ENCODE measurements around the gene DHCR24.

The DHCR24 gene

DNA sequence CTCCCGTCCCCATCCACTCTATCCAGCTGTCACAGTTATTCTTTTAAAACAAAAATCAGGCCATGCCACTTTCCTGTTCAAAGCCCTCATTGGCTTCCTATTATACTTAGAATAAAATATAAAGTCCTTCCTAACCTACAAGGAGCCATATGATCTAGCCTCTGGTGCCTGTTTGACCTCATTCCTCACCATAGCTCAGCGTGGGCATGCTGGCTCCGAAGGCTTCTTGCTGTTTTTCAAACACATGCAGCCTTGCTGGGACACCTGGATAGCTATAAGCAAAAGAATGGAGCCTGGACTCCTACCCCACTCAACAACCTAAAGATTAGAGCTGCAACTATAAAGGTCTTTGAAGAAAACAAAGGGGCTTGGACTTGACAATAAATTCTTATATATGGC is 23.7 kb downstream of the DHCR24 start:
- DNase-seq, result no peak

DNA sequence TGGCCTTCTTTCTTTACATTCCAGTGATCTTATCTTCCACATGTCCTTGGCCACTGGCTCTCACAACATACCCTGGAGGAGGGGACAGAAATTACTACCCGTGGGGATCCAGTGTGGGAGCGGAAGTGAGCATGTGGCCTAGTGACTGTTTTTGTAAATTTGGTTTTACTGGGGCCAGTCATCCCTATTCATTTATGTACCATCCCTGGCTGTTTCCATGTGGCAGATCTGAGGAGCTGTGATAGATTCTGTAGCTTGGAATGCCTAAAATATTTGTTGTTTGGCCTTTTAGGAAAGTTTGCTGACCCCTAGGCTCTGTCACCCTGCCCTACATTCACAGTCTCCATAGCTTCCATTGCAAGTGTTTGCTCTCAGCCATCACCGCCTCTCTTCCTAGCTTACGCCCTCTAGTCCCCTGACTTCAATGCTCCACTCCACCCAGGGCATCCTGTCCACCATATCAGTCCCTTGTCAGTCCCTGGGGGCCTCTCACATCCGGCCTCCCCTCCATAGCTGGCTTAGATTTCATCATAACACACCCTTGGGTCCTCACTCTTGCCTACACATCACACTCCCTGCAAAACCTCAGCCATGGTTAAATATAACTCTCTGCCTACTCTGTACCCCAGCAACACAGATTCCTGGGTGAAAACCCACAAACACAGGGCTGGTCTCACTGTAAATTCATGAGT is 25.8 kb downstream of the DHCR24 start:
- DNase-seq, result no peak

DNA sequence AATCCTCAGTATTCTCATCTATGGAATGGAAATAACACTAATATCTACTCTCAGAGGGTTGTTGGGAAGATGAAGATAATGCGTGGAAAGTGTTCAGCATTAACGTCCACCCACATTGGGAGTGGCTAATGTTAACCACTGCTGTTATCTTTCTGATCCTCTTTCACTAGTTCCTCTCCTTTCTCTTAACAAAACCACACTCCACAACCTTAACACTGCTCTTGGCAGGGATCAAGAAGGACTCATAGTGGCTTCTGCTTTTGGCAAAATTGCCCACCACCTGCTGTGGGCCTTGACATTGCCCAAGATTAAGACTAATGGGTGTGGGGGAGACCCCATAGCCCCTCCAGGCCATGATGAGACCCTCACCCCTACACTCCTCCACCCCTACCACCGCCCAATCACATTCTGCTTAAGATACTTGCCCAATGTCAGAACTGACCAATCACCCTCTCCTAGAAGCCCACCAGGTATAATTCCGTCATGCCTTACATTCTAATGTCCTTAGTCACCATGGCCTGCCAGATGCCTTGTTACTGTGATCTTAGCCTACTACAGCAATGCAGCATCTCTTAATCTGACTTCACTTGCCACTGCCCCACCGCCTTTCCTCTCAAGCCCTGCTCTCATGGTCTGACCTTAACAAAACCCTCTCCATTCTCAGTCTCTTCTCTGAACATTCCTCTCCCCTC is 27.1 kb downstream of the DHCR24 start:
- no peak for DNase-seq

DNA sequence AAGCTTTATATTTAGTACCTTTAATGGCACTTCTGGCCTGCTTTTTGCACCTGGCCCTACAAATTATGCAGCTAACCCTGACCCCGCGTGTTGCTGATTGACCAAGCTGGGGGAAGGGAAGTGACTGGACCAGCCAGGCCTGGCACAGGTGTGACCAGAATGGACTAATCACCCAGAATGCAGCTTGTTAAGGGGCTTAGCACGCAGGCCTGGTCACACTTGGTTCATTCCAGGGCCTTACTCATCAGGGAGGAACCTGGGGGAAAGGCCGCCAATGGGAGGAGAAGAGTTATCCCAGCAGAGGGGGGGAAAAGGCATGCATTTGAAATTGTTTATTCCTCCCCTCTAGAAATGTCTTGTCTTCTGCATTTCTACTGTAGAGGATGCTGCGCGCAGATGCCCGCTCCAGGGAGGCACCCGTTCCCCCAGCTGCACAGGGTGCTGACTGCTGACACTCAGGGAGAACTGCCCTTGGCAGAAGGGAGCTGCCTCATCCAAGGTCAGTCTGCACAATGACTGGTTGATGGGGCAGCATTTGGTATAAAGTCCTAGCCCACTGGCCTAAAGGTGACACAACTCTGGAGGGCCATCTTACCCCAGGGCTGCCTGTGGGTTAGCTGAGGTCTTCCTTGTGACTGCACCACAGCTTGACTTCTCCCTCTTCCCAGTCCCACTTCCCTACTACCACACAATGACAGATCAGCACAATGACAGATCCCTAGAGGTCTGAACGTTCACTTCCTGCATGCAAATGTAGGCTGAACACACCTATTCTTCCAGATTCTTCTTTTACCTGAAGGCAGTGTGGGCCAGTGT is 29.0 kb downstream of the DHCR24 start:
- no peak for DNase-seq

DNA sequence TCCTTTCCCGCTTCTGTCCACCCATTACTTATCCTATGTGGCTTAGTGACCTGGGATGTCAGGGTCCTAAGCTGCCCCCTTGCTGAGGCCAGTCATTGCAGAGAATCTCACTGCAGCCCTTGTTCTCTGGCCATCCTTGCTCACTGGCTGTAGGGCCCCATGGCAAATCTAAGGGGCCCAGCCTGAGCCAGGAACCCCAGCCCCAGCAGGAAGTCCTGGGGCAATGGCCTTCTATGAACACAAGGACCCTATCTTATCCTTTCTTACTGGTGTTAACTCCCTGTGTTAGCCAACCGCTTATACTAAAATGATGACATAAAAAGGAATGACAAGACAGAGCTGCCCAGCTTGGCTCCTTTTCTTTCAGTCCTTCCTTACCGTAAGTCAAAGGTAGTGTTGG is 29.9 kb downstream of the DHCR24 start:
- DNase-seq, result no peak

DNA sequence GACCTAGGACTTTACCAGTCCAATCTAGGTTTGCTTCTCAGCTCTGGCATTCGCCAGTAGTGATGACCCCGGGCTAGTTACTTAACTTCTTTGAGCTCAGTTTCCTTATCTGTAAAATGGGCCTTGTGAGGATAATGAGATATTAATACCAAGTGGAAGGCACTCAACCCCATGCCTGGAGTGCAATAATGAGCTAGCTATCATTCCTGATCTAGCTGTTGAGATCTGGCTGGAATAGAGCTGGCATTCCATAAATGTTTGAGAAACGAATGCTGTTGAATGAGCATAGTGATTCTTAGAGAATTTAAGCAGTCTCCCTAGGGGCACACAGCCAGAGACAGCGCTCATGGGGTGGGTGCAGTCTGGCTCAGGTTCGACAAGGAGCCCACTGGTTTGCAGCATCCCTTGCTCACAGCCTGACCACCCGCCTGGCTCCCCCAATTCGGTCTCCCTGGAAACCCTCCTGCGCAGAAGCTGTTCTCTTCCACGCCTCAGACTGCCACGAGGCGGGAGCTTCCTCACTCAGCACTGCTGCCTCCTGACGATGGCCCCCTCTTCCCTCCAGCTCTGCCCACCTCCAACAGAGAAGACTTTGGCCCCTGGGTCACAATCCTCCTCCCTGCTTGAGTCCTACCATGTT is 32.5 kb downstream of the DHCR24 start:
- DNase-seq, result no peak

DNA sequence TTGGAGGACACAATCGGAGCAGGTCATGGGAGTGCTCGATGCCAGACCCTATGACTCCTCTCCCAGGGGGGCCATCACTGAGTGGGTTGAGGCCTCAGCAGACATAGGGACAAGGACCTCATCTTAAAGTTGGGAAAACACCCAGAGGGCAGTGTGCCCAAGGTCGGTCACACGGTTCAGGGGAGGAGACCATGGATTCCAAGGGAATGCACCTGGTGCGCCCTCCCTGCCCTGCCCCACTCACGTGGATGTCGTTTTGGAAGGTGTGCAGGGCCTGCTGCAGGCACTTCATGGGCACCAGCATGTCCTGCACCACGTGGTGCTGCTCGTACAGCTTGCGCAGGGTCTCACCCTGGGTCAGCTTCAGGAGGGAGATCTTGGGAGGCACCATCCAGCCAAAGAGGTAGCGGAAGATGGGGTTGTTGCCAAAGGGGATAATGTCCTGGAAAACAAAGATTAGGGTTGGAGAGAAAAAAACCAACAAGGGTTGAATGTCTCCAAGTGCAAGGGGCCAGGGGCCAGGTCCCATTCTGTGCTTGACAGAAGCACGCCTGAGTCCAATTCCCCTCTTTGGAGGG is 33.1 kb downstream of the DHCR24 start:
- DNase-seq, result no peak

DNA sequence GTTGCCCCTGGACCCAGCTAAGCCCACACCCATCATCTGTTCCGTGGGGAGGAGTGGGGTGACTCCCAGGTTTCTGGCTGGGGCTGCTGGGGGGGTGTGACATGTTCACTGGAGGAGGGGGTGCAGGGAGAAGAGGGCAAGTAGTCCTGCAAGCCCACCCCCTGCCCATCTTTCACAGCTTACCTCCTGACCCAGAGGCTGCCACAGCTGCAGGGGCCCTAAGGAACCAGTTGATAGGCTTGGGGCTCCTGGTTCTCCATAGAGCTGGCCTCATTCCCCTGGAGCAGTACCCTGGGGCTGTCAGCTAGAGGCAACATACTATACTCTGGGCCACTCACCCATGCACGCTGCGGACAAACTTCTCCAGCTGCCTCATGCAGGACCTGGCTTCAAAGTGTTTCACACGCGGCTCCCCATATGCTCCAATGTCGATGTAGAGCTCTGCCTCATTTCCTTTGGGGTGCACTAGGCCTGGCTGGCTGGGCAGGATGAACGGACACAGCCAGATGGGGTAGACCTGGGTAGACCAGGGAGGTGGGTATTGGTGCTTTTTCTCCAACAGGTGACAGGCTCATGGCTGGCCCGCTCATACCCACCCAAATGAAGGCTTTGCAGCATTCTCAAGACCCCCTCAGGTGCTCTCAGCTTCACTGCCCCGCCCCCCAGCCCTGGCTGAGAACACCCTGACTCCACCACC is 33.8 kb downstream of the DHCR24 start:
- no peak for DNase-seq

DNA sequence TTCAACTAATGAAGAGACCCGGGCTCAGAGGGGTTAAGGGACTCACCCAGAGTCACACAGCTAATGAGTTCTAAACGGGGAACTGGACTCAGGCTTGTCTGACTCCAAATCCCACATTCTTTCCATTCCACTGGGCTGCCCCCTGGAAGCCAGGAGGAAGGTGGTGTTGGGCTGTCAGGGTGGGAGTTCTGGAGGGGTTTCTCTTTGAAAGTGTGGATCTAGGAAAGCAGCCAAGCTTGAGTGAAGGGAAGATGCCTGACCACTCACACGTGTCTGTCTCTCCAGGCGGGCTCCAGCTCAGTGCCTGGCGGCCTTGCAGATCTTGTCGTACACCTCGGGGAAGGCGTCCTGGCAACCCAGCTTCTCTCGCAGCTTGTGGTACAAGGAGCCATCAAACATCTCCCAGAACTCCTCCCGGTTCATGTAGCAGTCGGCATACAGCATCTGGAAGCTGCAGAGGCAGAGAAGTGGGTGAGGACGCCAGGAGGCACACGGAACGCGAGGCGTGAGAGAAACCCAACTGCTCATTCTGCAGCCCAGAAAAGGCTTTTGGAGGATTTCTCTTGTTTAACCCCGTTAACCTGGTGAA is 35.0 kb downstream of the DHCR24 start:
- DNase-seq, result no peak

DNA sequence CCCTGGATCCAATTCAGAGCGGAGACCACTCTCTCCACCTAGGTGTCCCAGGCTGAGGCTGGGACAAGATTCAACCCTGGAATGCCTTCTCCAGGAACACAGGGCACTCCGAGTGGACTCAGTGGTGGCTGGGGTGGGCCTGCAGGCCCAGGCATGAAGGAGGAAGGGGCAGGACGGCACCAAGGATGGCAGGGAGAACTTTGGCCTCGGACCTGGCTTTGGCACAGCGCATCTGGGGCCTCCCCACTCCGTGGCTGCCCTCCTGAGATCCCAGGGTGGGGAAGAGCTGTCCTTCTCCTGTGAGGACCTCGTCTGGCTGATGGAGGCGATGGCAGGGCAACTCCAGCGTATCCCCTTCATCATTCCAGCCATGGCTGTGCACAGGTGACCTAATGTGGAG is 35.6 kb downstream of the DHCR24 start:
- no peak for DNase-seq

DNA sequence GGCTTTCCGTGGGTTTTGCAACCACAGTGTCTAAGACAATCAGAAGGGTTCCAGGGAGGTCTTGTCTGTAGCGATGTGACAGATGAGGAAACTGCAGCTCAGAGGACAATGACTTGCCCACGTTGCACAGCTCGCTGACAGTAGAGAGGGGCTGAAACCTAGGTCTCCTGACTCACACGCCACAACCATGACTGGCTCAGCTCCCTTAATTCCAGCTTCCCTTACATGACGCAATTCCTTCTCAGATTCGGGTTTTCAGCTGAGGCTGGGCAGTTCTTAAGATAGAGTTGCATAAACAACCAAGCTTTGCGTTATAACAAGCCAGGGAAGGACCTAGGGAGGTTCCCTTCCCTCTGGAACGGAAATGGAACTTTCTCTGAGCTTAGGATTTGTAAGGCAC is 36.3 kb downstream of the DHCR24 start:
- no peak for DNase-seq

DNA sequence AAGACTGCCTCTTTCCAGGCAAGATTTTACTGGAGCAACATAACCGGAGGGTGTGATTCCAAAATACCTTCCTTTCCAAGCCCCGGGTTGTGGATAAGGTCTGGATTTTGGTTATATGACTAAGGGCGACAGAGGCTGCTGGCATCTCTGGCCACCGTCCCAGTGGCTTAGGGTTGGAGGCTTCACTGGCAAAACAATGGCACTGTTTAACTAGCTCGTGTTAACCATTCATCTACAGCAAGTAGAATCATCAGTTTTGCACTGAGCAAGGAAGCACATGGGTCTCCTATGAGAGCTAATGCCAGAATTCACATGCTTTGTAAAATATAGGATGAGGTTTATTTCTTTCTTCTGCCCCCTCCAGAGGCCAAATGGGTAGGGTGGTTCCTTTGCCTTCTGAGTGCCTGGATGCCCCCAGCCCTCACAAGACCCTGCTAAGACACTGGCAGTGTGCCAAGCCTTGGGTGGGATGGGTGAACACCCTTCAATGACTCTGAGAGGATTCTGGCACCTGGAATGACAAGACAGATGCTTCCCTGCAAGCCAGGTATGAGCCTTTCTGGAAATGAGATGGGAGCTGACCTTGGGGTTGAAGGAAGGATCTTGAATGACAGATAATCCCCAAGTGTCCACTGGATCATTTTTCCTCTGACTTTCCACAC is 36.8 kb downstream of the DHCR24 start:
- no peak for DNase-seq

DNA sequence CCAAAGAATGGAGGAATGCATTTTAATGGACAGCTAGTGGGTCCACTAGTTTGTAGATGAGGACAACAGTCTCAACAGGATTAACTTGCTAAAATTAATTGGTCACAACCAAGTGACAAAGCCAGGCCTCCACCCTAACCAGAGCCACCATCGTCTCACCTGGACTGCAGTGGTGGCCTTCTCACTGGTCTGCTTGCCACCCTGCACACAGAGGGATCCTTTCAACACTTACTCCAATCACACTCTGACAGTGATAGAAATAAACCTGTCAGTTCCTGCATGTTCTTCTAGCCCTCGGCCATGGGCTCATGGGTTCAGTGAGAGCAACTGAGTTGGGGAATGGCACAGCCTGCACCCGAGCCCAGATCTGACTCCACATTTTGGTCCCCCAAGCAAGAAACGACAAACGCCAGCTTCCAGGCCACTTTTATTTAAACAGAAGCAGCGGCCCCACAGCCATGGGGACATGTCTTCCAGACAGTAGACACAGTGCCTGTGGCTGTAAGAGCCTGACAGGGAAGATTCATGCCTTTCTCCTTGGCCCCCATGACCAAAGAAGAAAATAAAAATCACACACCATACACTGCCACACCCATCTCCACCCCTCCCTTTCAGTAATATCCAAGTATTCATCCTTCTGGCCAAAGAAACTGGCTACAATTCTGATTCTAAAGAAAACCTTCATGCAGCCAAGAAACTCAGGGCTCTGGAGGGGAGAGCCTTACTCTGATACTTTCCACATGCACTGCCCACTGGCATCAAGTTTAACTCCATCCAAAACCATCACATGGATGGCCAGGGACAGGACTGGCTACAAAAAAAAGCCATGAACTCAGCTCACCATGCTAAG is 37.6 kb downstream of the DHCR24 start:
- no peak for DNase-seq

DNA sequence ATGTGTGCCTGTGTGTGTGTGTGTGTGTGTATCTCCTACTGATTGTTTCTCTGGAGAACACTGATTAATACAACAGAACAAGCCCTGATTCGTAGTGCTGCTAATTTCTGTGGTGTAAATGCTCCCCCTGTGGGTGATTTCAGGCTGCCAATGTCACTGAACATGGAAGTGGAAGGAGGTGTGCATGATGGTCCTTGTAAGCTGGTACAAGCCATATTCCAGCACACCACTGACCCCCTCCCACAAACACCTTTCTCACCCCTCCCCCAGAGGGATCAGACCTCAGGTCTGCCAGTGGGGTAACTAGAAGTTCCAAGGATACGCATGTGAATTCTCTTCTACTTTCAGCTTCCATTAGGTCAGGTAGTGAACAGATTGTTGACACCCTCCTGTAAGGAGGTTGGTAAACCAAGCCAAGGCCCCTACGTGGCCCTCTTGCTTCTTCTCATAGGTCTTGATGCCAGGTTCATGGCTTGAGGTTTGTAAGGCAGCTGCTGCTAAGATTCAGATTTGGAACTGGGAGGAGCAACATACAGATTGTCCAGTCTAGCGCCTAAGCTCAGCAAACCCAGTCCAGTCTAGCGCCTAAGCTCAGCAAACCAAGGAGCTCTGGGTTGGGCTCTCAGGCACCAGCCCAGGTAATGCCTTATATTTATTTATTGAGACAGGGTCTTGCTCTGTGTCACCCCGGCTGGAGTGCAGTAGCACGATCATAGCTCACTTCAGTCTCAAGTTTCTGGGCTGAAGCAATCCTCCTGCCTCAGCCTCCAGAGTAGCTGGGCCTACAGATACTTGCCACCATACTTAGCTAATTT is 38.7 kb downstream of the DHCR24 start:
- DNase-seq, result no peak

DNA sequence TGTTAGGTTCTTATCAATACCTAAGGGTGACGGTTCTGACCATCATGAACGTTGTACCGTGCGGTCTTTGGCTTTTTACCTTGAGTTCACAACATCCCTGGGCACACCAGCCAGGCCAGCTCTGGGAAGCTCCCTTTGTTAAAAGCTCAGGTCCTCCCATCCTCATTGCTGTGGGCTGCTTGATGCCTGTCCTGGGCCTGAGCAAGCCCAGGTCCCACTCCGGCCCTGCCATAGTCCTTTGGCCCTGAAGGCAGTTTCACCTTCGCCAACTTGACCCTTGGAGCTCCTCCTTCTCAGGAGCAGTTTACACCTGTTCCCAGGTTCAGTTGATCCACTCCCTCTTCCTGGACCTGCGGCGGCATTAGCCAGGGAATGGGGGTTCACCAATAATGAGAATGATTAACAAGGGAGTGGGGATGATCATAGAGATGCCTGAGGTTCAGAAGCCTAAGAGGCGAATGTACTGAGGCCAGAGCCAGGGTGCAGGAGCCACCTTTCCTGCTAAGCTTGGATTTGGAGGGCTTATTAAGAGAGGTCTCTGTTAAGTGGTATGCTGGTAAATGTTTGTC is 40.2 kb downstream of the DHCR24 start:
- no peak for DNase-seq

DNA sequence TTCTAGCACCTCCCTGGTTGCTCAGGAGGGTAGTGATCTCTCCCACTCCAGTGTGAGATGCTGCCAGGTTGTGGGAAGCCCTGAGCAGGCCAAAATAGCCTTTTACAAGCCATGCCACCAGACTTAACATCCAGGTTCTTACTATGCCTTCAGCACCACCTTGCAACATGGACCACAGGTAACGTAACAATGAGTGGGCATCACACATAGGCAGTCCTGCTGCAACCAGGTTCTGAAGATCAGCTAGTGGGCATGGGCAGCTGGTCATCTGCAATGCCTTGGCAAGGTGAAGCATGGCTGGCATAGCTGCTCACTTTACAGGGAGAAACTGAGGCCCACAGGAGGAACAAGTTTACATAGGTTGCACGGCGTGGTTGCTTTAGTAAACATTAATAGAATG is 40.7 kb downstream of the DHCR24 start:
- no peak for DNase-seq

DNA sequence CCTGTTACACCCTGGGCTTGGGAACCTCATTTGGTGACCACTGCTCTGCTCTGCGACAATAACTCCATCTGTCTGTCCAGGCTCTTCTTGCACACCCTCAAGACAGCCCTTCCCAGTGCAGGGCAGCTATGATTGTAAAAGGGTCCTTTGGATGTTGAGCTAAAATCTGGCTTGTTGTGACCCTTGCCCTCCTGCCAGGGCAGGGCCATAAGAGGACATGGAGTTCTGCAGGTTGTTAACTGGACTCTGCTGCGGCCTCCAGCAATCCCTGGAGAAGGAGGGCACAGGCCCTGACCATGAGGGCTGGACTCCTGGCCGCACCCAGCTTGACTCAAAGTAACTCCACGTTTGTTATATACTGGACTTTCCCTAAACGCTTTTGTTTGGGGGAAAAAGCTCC is 41.2 kb downstream of the DHCR24 start:
- DNase-seq, result no peak

DNA sequence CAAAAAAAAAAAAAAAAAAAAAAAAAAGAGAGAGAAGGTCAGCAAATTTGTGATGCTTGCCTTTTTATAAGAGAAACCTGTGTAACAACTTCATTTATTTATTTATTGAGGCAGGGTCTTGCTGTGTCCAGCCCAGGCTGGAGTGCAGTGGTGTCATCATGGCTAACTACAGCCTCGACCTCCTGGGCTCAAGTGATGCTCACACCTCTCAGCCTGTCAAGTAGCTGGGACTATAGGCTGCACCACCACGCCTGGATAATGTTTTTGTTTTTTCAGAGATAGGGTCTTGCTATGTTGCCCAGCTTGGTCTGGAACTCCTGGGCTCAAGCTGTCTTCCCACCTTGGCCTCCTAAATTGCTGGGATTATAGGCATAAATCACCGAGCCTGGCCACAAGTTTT is 42.4 kb downstream of the DHCR24 start:
- DNase-seq, result no peak

DNA sequence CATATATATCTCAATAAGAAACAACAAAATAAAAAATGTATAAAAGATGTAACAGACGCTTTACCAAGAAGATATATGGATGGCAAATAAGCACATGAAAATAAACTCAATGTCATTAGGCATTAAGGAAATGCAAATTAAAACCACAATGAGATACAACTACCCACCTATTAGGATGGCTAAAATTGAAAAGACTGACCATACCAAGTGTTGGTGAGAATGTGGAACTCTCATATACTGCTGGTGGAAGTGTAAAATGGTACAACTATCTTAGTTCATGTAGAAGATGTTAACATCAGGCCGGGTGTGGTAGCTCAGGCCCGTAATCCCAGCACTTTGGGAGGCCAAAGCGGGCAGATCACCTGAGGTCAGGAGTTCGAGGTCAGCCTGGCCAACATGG is 43.5 kb downstream of the DHCR24 start:
- DNase-seq, result no peak

Measured in stimulated activated CD4-positive, alpha-beta T cell treated with anti-CD3 and anti-CD28 coated beads, Interleukin-4, amount 100 ng/mL, for 1 hour (primary cell).